ENCODE measurements around the gene USP40. TPM values are rescaled to one million over a fixed set of nuclear protein-coding genes. Genes with fewer than 3 reads are reported as not detected.

USP40 gene
- total and polyA plus RNA-seq, 2 of the 8 experiments (the other 6 are each of a cell fraction or from before 2014, with no cell fraction given): 12.0 to 15.7 TPM

GRCh38 chr2:233469261-233470010 lies 97.1 kb downstream of the USP40 start:
- Histone ChIP-seq H3K27ac (ENCODE audit: low read depth, low read length) (no peak overlapping the region), H2AFZ (ENCODE audit: low read length) (no peak overlapping the region), H2BK12ac (ENCODE audit: low read depth, low read length) (no peak overlapping the region), H3K4ac (replicated peaks; ENCODE audit: insufficient read length, low read depth, low read length) (no peak overlapping the region), H2BK5ac (ENCODE audit: low read depth, low read length) (no peak overlapping the region), H3K4me2 (ENCODE audit: insufficient read depth in 1 of 2, low read depth in 2 of 2, low read length in 2 of 2) (no peak overlapping the region), H3K18ac (ENCODE audit: extremely low read depth, low read length) (no peak overlapping the region), H3K23ac (ENCODE audit: insufficient read length) (no peak overlapping the region), H2AK5ac (ENCODE audit: low read depth, low read length) (no peak overlapping the region), H3K9me3 (ENCODE audit: insufficient read depth in 2 of 2, low read depth in 1 of 2, low read length in 1 of 2) (no peaks in the 10 kb centered on the region), H2BK20ac (ENCODE audit: low read length) (no peak overlapping the region), H3K9ac (replicated peaks in 1 of 4; ENCODE audit: extremely low read depth in 1 of 4, low read depth in 3 of 4, low read length in 3 of 4) (no peak overlapping the region), H3K27me3 (replicated peaks in 1 of 4; ENCODE audit: control insufficient read depth in 3 of 4, extremely low read depth in 1 of 4, insufficient read depth in 3 of 4, low read length in 3 of 4) (no peaks in the 10 kb centered on the region), H3K36me3 (ENCODE audit: control insufficient read depth in 2 of 4, insufficient read depth in 4 of 4, low read length in 3 of 4) (peaks cover 0 to 11% (median 3%) of the 10 kb centered on the region in 4 experiments; a peak in 4 of 8 replicates), H4K91ac (replicated peaks; ENCODE audit: insufficient read length, low read length) (no peak overlapping the region), H3K79me2 (ENCODE audit: control insufficient read depth in 1 of 2, insufficient read depth in 2 of 2, low read length in 2 of 2) (no peaks in the 10 kb centered on the region), H4K20me1 (replicated peaks in 1 of 2; ENCODE audit: control insufficient read depth in 1 of 2, insufficient read depth in 2 of 2, low read length in 2 of 2) (peaks cover 0 to 3% of the 10 kb centered on the region in 2 experiments), H3K14ac (ENCODE audit: insufficient read length) (no peak overlapping the region), H4K8ac (ENCODE audit: extremely low read depth, insufficient read depth, low read length) (no peak overlapping the region; the same call in 1 of the 2 replicates), H3K4me1 (replicated peaks in 1 of 4; ENCODE audit: control insufficient read depth in 3 of 4, insufficient read depth in 4 of 4, low read length in 3 of 4) (peaks cover 0 to 4% (median 0%) of the 10 kb centered on the region in 4 experiments; a peak in 2 of 7 replicates), H3K56ac (replicated peaks; ENCODE audit: insufficient read length, low read depth, low read length) (no peak overlapping the region), H2BK120ac (replicated peaks; ENCODE audit: low read depth, low read length) (no peak overlapping the region), H4K5ac (ENCODE audit: insufficient read length, low read depth, low read length) (no peak overlapping the region), H3K79me1 (ENCODE audit: low read depth, low read length) (no peaks in the 10 kb centered on the region), H3K4me3 (ENCODE audit: extremely low read depth in 1 of 4, insufficient read depth in 2 of 4, low read depth in 3 of 4, low read length in 4 of 4) (no peak overlapping the region), H3K23me2 (ENCODE audit: low read depth, low read length) (no peaks in the 10 kb centered on the region), H2BK15ac (ENCODE audit: low read length) (no peak overlapping the region)
- POLR2A ChIA-PET (ENCODE audit: partially characterized antibody): no interaction called here
- WGBS, 2 experiments (ENCODE audit: extremely low coverage in 1 of 2, insufficient coverage in 1 of 2, insufficient read length in 1 of 2, insufficient replicate concordance in 2 of 2, low coverage in 1 of 2, low lambda C conversion rate in 2 of 2, missing lambda C conversion rate in 1 of 2): 92% methylated on average over 32 of the region's 32 CpGs; no CpG with 5 or more reads in 1 of the 2 experiments
- no peak for FAIRE-seq
- DNase-seq (ENCODE audit: low read depth in 1 of 2, low spot score in 2 of 2): no peak
- CTCF ChIA-PET (ENCODE audit: partially characterized antibody): interaction anchor here (1.2 to 3.2 kb wide), 3 partner anchors 13 to 238 kb away, joined by 3 to 12 read pairs (median 7); no protein-coding TSS in a partner anchor
- TF ChIP-seq RFX5 (IDR thresholded peaks at IDR 0.05; ENCODE audit: borderline replicate concordance, low read depth, low read length): no peak
- TF ChIP-seq FOSL1 (IDR thresholded peaks at IDR 0.05; ENCODE audit: insufficient read depth, low read depth, low read length): no peak
- no peak for TF ChIP-seq CREB1 (IDR thresholded peaks at IDR 0.05)
- TF ChIP-seq POU5F1 (IDR thresholded peaks at IDR 0.05; ENCODE audit: low read depth, low read length): no peak
- no peak for TF ChIP-seq ATF2 (IDR thresholded peaks at IDR 0.05; ENCODE audit: low read length)
- no peak for TF ChIP-seq POLR2AphosphoS5 (IDR thresholded peaks at IDR 0.05; ENCODE audit: low read depth, low read length)
- no peak for TF ChIP-seq SIX5 (IDR thresholded peaks at IDR 0.05; ENCODE audit: low read depth, low read length)
- no peak for TF ChIP-seq SP4 (IDR thresholded peaks at IDR 0.05; ENCODE audit: low read length)
